GM12891 (cell line): ENCODE measurements around the gene CRCP.
A peak's percentile ranks its signal among the peaks of the same experiment; 100 is the strongest.
"Not testable (repeated sequence)": the region's sequence is repeated elsewhere in the genome, so short reads cannot be mapped to it uniquely, and the experiment has no call there.

Experiments
- DNase-seq: peaks from one replicate; pipeline ENCODE4 v3.0.0; 2011; ENCODE audit warnings: low spot score; ENCODE audit not compliant: insufficient read length
- FAIRE-seq: peaks from 2 replicates; lab custom pipeline; 2011; peaks lifted over from hg19 to GRCh38; lab: Jason Lieb, UNC
- PAX5 ChIP-seq: IDR thresholded peaks from 2 replicates; pipeline ENCODE4 v1.6.1; 2011; ENCODE audit warnings: low read length, moderate library complexity, mild to moderate bottlenecking; ENCODE audit not compliant: insufficient read depth, severe bottlenecking
- POLR2A ChIP-seq: IDR thresholded peaks from 2 replicates; pipeline ENCODE4 v1.6.1; 2011; ENCODE audit warnings: low read depth, low read length, control low read depth
- POLR2AphosphoS5 ChIP-seq: IDR thresholded peaks from 2 replicates; pipeline ENCODE4 v1.6.1; 2011; ENCODE audit warnings: low read depth, low read length, control low read depth
- POU2F2 ChIP-seq: IDR thresholded peaks from 2 replicates; pipeline ENCODE4 v1.6.1; 2011; ENCODE audit warnings: low read depth, mild to moderate bottlenecking, control low read depth, low read length, moderate library complexity
- SPI1 ChIP-seq: IDR thresholded peaks from 2 replicates; pipeline ENCODE4 v1.6.1; 2011; ENCODE audit warnings: low read depth, low read length, control low read depth
- TAF1 ChIP-seq: IDR thresholded peaks from 2 replicates; pipeline ENCODE4 v1.6.1; 2011; ENCODE audit warnings: low read depth, low read length, control low read depth

Gene CRCP

GRCh38 chr7:66082886-66083415 lies 31.7 kb upstream of the CRCP start:
- DNase-seq (no peak), FAIRE-seq (no peak)
- TF ChIP-seq POU2F2 = no peak
- no peak for TF ChIP-seq POLR2A
- TF ChIP-seq TAF1 = no peak
- no peak for TF ChIP-seq POLR2AphosphoS5
- TF ChIP-seq PAX5 = no peak
- no peak for TF ChIP-seq SPI1

GRCh38 chr7:66083677-66084076 lies 31.0 kb upstream of the CRCP start:
- FAIRE-seq (no peak), DNase-seq (no peak)

DNA sequence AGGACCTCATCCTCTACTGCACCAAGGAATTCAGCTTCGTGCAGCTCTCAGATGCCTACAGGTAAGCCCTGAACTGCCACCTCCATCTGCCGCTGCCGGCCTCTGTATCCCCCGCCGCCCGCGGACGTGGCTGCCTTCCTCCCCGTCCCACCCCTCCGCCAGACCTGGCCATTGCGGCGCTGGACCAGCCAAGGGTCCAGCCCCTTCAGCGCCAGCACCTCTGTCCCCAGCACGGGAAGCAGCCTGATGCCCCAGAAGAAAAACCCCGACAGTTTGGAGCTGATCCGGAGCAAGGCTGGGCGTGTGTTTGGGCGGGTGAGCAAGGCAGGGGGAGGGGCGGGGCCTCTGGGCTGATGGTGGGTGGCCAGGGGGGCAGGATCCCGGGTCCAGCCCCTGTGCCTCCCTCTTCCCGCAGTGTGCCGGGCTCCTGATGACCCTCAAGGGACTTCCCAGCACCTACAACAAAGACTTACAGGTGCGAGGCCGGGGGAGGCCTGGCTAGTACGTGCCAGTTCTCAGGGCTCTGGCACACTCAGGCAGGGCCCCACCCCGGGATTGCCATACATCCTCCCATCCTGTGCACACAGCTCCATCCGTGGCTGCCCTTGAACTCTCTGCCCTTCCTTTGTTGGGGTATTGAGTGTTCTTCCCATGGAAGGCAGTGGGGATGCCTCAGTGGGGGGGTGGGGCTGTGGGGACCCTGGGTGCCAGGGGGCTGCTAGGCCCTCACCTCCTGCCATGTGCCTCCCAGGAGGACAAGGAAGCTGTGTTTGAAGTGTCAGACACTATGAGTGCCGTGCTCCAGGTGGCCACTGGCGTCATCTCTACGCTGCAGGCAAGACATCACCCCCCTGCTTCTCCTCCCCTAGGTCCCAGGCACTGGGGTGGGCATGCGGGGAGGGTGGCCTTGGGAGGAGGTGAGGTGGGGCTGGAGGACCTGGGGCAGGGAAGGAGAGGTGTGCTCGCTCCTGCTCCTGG lies 25.5 kb upstream of the CRCP start:
- TF ChIP-seq POLR2A (no peak), POLR2AphosphoS5 (no peak), PAX5 (no peak), TAF1 (no peak), POU2F2 (no peak), SPI1 (no peak)
- DNase-seq (no peak), FAIRE-seq (no peak)

More at GRCh38 chr7:66083677-66084076, 31.0 kb upstream of the CRCP start:
- no peak for TF ChIP-seq POLR2AphosphoS5
- TF ChIP-seq SPI1 = no peak
- no peak for TF ChIP-seq PAX5
- TF ChIP-seq TAF1 = no peak
- TF ChIP-seq POLR2A = no peak

DNA sequence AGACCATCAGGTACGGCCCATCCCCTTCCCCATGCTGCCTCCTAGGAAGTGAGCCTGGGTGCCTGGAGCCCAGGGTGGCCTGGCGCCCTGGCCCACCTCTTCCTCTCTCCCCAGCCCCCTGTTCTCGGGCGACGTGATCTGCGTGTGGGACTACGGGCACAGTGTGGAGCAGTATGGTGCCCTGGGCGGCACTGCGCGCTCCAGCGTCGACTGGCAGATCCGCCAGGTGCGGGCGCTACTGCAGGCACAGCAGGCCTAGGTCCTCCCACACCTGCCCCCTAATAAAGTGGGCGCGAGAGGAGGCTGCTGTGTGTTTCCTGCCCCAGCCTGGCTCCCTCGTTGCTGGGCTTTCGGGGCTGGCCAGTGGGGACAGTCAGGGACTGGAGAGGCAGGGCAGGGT lies 22.0 kb upstream of the CRCP start:
- DNase-seq = no peak
- no peak for FAIRE-seq
- TF ChIP-seq SPI1 (no peak), POU2F2 (no peak), POLR2AphosphoS5 (no peak), POLR2A (no peak), TAF1 (no peak), PAX5 (no peak)

DNA sequence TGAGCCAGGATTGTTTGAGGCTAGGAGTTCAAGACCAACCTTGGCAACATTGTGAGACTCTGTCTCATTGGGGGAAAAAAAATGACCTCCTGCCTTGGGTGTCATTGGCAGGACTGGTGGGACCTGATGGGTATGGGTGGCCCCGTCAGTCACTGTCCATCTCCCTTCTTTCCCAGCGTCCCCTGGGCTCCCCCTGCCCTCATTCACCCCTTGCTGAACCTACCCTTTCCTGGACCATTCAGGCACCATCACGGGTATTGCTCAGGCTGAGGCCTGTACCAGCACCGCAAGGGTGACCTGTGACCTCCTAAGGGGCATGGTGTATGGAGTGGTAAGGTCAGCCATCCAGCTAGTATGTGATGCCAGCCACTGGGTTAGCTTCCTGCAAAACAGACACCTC lies 19.6 kb upstream of the CRCP start:
- FAIRE-seq (no peak), DNase-seq (no peak)
- TF ChIP-seq TAF1 (no peak), POLR2AphosphoS5 (no peak), POU2F2 (no peak), POLR2A (no peak), SPI1 (no peak), PAX5 (no peak)

DNA sequence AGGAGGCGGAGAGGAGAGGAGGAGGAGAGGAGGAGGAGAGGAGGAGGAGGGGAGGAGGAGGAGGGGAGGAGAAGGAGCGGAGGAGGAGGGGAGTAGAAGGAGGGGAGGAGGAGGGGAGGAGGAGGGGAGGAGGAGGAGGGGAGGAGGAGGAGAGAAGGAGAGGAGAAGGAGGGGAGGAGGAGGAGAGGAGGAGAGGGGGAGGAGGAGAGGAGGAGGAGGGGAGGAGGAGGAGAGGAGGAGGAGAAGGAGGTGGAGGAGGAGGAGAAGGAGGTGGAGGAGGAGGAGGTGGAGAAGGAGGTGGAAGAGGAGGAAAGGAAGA lies 15.5 kb upstream of the CRCP start:
- TF ChIP-seq TAF1 (no peak), SPI1 (no peak), POU2F2 (no peak), POLR2AphosphoS5 (no peak), PAX5 (no peak), POLR2A (no peak)
- no peak for DNase-seq
- no peak for FAIRE-seq

DNA sequence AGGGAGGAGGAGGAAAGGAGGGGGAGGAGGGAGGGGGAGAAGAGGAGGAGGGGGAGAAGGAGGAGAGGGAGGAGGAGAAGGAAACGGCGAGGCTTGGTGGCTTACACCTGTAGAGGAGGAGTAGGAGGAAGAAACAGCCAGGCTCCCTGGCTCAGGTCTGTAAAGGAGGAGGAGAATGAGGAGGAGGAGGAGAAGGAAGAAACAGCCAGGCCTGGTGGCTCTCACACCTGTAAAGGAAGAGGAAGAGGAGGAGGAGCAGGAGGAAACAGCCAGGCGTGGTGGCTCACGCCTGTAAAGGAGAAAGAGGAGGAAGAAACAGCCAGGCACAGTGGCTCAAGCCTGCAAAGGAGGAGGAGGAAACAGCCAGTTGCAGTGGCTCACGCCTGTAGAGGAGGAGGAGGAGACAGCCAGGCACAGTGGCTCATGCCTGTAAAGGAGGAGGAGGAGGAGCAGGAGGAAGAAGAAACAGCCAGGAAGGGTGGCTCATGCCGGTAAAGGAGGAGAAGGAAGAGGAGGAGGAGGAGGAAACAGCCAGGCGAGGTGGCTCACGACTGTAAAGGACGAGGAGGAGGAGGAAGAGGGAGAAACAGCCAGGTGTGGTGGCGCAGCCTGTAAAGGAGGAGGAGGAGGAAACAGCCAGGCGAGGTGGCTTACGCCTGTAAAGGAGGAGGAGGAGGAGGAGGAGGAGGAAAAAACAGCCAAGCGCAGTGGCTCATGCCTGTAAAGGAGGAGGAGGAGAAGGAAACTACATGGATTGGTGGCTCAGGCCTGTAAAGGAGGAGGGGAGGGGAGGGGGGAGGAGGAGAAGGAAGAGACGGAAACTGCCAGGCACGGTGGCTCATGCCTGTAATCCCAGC lies 14.9 kb upstream of the CRCP start:
- FAIRE-seq (peak; percentile 16), DNase-seq (no peak)
- TF ChIP-seq PAX5 (no peak), POU2F2 (no peak), POLR2AphosphoS5 (no peak), TAF1 (no peak), SPI1 (no peak), POLR2A (no peak)

DNA sequence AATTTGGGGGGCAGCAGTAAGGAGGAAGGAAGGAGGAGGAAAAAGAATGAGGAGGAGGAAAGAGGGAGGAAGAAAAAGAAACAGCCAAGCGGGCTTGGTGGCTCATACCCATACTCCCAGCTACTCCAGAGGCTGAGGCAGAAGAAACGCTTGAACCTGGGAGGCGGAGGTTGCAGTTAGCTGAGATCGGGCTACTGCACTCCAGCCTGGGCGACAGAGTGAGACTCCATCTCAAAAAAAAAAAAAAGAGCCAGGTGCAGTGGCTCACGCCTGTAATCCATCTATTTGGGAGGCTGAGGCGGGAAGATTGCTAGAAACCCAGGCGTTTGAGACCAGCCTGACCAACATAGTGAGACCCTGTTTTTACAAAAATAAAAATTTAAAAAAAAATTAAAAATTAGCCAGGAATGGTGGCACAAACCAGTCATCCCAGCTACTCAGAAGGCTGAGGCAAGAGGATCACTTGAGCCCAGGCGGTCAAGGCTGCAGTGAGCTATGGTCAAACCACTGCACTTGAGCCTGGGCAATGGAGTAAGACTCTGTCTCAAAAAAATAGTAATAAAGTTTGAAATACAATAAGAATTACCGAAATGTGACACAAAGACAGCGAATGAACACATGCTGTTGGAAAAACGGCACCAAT lies 14.1 kb upstream of the CRCP start:
- DNase-seq (no peak), FAIRE-seq (no peak)
- TF ChIP-seq POU2F2 = no peak
- TF ChIP-seq PAX5 = no peak

DNA sequence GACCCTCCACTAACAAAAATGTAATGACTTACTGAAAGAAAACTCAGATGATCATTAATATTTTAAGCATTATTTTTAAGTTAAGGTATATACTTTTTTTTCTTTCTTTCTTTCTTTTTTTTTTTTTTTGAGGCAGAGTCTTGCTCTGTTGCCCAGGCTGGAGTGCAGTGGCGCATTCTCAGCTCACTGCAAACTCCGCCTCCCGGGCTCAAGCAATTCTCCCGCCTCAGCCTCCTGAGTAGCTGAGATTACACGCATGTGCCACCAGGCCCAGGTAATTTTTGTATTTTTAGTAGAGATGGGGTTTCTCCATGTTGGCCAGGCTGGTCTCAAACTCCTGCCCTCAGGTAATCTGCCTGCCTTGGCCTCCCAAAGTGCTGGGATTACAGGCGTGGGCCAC lies 12.5 kb upstream of the CRCP start:
- DNase-seq, FAIRE-seq: not testable (repeated sequence)

- FAIRE-seq, DNase-seq: not testable (repeated sequence)
Observed at GRCh38 chr7:66103994-66104393, 10.7 kb upstream of the CRCP start.
